GM19395 (cell line): Measurements from ENCODE around the gene PYGB.

Source experiments
- ATAC-seq: cut with Tn5 transposase; IDR thresholded peaks from one replicate; pipeline ENCODE4 v1.9.1; 2021; ENCODE audit warnings: mild to moderate bottlenecking, moderate library complexity; ENCODE audit not compliant: unreplicated experiment

Gene PYGB

GRCh38 chr20:25269057-25269832 lies 21.4 kb downstream of the PYGB start:
- no peak for ATAC-seq

- ATAC-seq: no peak
Observed at GRCh38 chr20:25269833-25270170, 21.9 kb downstream of the PYGB start.

- no peak for ATAC-seq
Observed at GRCh38 chr20:25270829-25271251, 23.0 kb downstream of the PYGB start.

GRCh38 chr20:25271486-25272222 lies 23.8 kb downstream of the PYGB start:
- ATAC-seq: no peak

GRCh38 chr20:25272223-25273000 lies 24.5 kb downstream of the PYGB start:
- no peak for ATAC-seq

- ATAC-seq: no peak
Observed at GRCh38 chr20:25273046-25273445, 25.2 kb downstream of the PYGB start.

GRCh38 chr20:25273541-25274358 lies 25.9 kb downstream of the PYGB start:
- no peak for ATAC-seq

GRCh38 chr20:25274481-25274880 lies 26.6 kb downstream of the PYGB start:
- no peak for ATAC-seq

- no peak for ATAC-seq
Observed at GRCh38 chr20:25274891-25275812, 27.3 kb downstream of the PYGB start.

- no peak for ATAC-seq
Observed at GRCh38 chr20:25275813-25276532, 28.1 kb downstream of the PYGB start.

- no peak for ATAC-seq
Observed at GRCh38 chr20:25276533-25277050, 28.7 kb downstream of the PYGB start.

GRCh38 chr20:25277051-25277801 lies 29.3 kb downstream of the PYGB start:
- no peak for ATAC-seq

- ATAC-seq: no peak
Observed at GRCh38 chr20:25277941-25278521, 30.1 kb downstream of the PYGB start.

- no peak for ATAC-seq
Observed at GRCh38 chr20:25278636-25279361, 30.9 kb downstream of the PYGB start.

- ATAC-seq: no peak
Observed at GRCh38 chr20:25279403-25279802, 31.5 kb downstream of the PYGB start.

- no peak for ATAC-seq
Observed at GRCh38 chr20:25280051-25280573, 32.2 kb downstream of the PYGB start.
